Keratinocyte (primary cell): ENCODE results near the gene OR7E24. TPM values are rescaled to one million over a fixed set of nuclear protein-coding genes. Genes with fewer than 3 reads are reported as not detected.

ENCODE experiments used
- DNase-seq: peaks from one replicate; pipeline ENCODE4 v3.0.0-alpha.2; 2011; ENCODE audit warnings: low read depth, missing footprints, low spot score
- FAIRE-seq: peaks from 2 replicates; lab custom pipeline; 2011; peaks lifted over from hg19 to GRCh38; lab: Jason Lieb, UNC
- H2AFZ ChIP-seq: 2 replicates; pipeline ENCODE4 v1.6.0; 2012; ENCODE audit warnings: low read length, control low read depth, inconsistent platforms; ENCODE audit not compliant: control insufficient read depth
- H3K27ac ChIP-seq: 2 replicates; pipeline ENCODE4 v1.5.1; 2011; ENCODE audit warnings: low read length; ENCODE audit not compliant: control insufficient read depth, insufficient read depth
- H3K27me3 ChIP-seq: 3 replicates; pipeline ENCODE4 v1.6.0; 2011; ENCODE audit warnings: low read length; ENCODE audit not compliant: control insufficient read depth, insufficient read depth; ENCODE audit errors: extremely low read depth
- H3K36me3 ChIP-seq, 2 experiments: 2 replicates in 1 of 2; 3 replicates in 1 of 2; pipeline ENCODE4 v1.5.1; 2011; ENCODE audit warnings: low read length in 2 of 2, mild to moderate bottlenecking in 1 of 2; ENCODE audit not compliant: control insufficient read depth in 2 of 2, insufficient read depth in 2 of 2; ENCODE audit errors: extremely low read depth in 1 of 2
- H3K4me1 ChIP-seq: 3 replicates; pipeline ENCODE4 v1.5.1; 2011; ENCODE audit warnings: low read length; ENCODE audit not compliant: control insufficient read depth, insufficient read depth; ENCODE audit errors: extremely low read depth
- H3K4me2 ChIP-seq: 3 replicates; pipeline ENCODE4 v1.6.0; 2011; ENCODE audit warnings: low read depth, low read length; ENCODE audit not compliant: control insufficient read depth, insufficient read depth; ENCODE audit errors: extremely low read depth
- H3K4me3 ChIP-seq, 3 experiments: fragments of 200-600 bp in 1 of 3; sonication (generic) in 1 of 3; 2 replicates in 2 of 3; 3 replicates in 1 of 3; pipeline ENCODE4 v1.5.1; 2011 to 2016; ENCODE audit warnings: low read length in 3 of 3, mild to moderate bottlenecking in 3 of 3, control low read depth in 2 of 3, inconsistent platforms in 1 of 3, low read depth in 1 of 3, mixed read lengths in 1 of 3, mixed run types in 1 of 3, moderate library complexity in 1 of 3; ENCODE audit not compliant: control insufficient read depth in 2 of 3, insufficient read depth in 2 of 3; ENCODE audit errors: extremely low read depth in 1 of 3
- H3K79me2 ChIP-seq: 2 replicates; pipeline ENCODE4 v1.6.0; 2012; ENCODE audit warnings: low read length; ENCODE audit not compliant: control insufficient read depth, insufficient read depth
- H3K9ac ChIP-seq: 3 replicates; pipeline ENCODE4 v1.6.0; 2011; ENCODE audit warnings: low read length; ENCODE audit not compliant: control insufficient read depth, insufficient read depth; ENCODE audit errors: extremely low read depth
- H3K9me1 ChIP-seq: 3 replicates; pipeline ENCODE4 v1.6.0; 2011; ENCODE audit warnings: low read length; ENCODE audit not compliant: control insufficient read depth, insufficient read depth; ENCODE audit errors: extremely low read depth
- H3K9me3 ChIP-seq: 2 replicates; pipeline ENCODE4 v1.5.1; 2012; ENCODE audit warnings: low read depth, low read length; ENCODE audit not compliant: control insufficient read depth
- H4K20me1 ChIP-seq: 3 replicates; pipeline ENCODE4 v1.6.0; 2011; ENCODE audit warnings: low read length; ENCODE audit not compliant: control insufficient read depth, insufficient read depth; ENCODE audit errors: extremely low read depth
- EZH2 ChIP-seq: IDR thresholded peaks from one replicate; pipeline ENCODE4 v1.6.1; 2012; ENCODE audit warnings: inconsistent platforms, mild to moderate bottlenecking, low read length, moderate library complexity
- dilution Hi-C: fragments of 300-500 bp; cut with MboI; formaldehyde crosslinking; loops from one replicate; pipeline ENCODE4 v1.7.0; 2020; ENCODE audit warnings: low sequenced_read_pairs; ENCODE audit not compliant: extremely low pct_ligation_motif_present
- polyA plus RNA-seq, 5 experiments: library from polyadenylated mRNA; depleted of rRNA in 3 of 5; stranded (reverse) in 3 of 5; stranded (forward) in 1 of 5; unstranded in 1 of 5; fragments of >200 nt; gene quantifications; 1 replicate in 1 of 5; 2 replicates in 3 of 5; 3 replicates in 1 of 5; pipeline versions ENCODE4 v1.2.1 to v1.2.3, GENCODE V29; 2011 to 2012; ENCODE audit warnings: missing spikeins in 2 of 5, low read depth in 1 of 5, low replicate concordance in 1 of 5
- TF ChIP-seq, protein P1 (sequence below), 3 experiments: IDR thresholded peaks in 1 of 3; conservative IDR thresholded peaks in 1 of 3; optimal IDR thresholded peaks in 1 of 3; 2 replicates in 2 of 3; 3 replicates in 1 of 3; pipeline versions ENCODE3 to v1.5.1; 2011; ENCODE audit warnings: low read length in 3 of 3, mild to moderate bottlenecking in 3 of 3, moderate library complexity in 2 of 3, control low read depth in 1 of 3, inconsistent platforms in 1 of 3; ENCODE audit not compliant: insufficient read depth in 2 of 3; ENCODE audit errors: extremely low read depth in 1 of 3

Gene OR7E24
- polyA plus RNA-seq, 1 donor (not counting 4 experiments of a cell fraction or from before 2014, with no cell fraction given), result not detected

DNA sequence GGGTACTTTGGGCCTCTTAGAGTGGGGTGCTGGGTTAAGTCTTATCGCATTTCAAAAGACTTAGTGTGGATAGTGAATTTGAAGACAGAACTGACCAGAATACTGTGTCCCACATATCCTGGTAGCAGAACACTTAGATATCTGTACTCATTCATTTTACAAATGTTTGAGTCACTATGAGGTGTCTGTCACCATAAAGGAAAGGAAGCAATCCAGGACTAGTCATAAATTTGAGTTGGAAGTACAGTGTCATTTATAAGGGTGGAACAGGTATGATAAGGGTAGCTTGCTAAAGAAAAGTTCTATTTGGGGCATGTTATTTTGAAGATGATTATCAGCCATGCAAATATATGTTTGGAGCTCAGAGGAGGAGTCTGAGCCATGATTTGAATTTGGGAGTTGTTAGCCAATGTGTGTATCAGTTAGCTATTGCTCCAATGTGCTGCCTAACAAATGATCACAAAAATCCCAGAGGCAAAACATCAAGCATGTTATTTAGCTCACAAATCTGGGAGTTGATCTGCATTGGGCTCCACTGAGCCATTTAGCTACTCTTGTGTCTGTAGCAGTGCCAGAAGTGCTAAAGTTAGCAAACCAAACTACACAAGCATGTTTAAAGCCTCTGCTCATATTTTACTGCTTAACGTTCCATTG, 38.6 kb downstream of the OR7E24 start:
- TF ChIP-seq, protein P1, sequence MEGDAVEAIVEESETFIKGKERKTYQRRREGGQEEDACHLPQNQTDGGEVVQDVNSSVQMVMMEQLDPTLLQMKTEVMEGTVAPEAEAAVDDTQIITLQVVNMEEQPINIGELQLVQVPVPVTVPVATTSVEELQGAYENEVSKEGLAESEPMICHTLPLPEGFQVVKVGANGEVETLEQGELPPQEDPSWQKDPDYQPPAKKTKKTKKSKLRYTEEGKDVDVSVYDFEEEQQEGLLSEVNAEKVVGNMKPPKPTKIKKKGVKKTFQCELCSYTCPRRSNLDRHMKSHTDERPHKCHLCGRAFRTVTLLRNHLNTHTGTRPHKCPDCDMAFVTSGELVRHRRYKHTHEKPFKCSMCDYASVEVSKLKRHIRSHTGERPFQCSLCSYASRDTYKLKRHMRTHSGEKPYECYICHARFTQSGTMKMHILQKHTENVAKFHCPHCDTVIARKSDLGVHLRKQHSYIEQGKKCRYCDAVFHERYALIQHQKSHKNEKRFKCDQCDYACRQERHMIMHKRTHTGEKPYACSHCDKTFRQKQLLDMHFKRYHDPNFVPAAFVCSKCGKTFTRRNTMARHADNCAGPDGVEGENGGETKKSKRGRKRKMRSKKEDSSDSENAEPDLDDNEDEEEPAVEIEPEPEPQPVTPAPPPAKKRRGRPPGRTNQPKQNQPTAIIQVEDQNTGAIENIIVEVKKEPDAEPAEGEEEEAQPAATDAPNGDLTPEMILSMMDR (optimal IDR thresholded peaks at IDR 0.05 in 1 of 3, IDR thresholded peaks at IDR 0.05 in 1 of 3, conservative IDR thresholded peaks at IDR 0.05 in 1 of 3; ENCODE audit: extremely low read depth in 1 of 3, insufficient read depth in 2 of 3, low read length in 3 of 3), result no peak
- no peak for TF ChIP-seq EZH2
- H3K27ac ChIP-seq, result no peak overlapping the region
- no peak overlapping the region for H2AFZ ChIP-seq
- H3K27me3 ChIP-seq, result no peaks in the 10 kb centered on the region
- peaks cover 4 to 6% of the 10 kb centered on the region in 2 experiments for H3K36me3 ChIP-seq
- no peak overlapping the region for H3K9ac ChIP-seq
- FAIRE-seq (no peak), DNase-seq (no peak)
- H3K4me1 ChIP-seq, result no peaks in the 10 kb centered on the region
- H3K9me3 ChIP-seq, result peaks cover 23% of the 10 kb centered on the region
- H3K9me1 ChIP-seq, result no peaks in the 10 kb centered on the region
- no peak overlapping the region for H3K4me2 ChIP-seq
- H4K20me1 ChIP-seq, result no peaks in the 10 kb centered on the region
- no peak overlapping the region for H3K4me3 ChIP-seq
- dilution Hi-C loops, result no loop called here
- peaks cover 2% of the 10 kb centered on the region for H3K79me2 ChIP-seq

DNA sequence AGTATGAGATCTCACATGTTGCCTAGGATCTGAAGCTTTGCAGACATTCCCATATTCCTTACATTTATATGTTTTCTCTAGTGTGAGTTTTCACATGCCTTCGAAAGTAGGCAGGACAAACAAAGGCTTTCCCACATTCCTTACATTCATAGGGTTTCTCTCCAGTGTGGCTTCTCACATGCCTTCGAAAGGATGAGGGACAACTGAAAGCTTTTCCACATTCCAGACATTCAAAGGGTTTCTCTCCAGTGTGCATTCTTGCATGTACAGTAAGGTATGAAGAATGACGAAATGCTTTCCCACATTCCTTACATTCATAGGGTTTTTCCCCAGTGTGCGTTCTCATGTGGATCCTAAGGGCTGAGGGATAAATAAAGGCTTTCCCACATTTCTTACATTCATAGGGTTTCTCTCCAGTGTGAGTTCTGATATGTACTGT, 44.7 kb downstream of the OR7E24 start:
- H3K9me3 ChIP-seq, result peaks cover 53% of the 10 kb centered on the region
- no peak overlapping the region for H3K4me2 ChIP-seq
- TF ChIP-seq, protein P1 (optimal IDR thresholded peaks at IDR 0.05 in 1 of 3, IDR thresholded peaks at IDR 0.05 in 1 of 3, conservative IDR thresholded peaks at IDR 0.05 in 1 of 3; ENCODE audit: extremely low read depth in 1 of 3, insufficient read depth in 2 of 3, low read length in 3 of 3), result no peak
- no peak for TF ChIP-seq EZH2
- FAIRE-seq (peak; percentile 49), DNase-seq (no peak)
- dilution Hi-C loops, result no loop called here
- H3K79me2 ChIP-seq, result peaks cover 5% of the 10 kb centered on the region
- no peak overlapping the region for H2AFZ ChIP-seq
- H3K27me3 ChIP-seq, result no peaks in the 10 kb centered on the region
- H3K4me3 ChIP-seq, result no peak overlapping the region
- H3K9me1 ChIP-seq, result no peaks in the 10 kb centered on the region
- H3K9ac ChIP-seq, result no peak overlapping the region
- H4K20me1 ChIP-seq, result no peaks in the 10 kb centered on the region
- peaks cover 15 to 24% of the 10 kb centered on the region in 2 experiments for H3K36me3 ChIP-seq
- H3K27ac ChIP-seq, result no peak overlapping the region
- H3K4me1 ChIP-seq, result no peaks in the 10 kb centered on the region
